ENCODE data around the gene MYPOP.

MYPOP gene

DNA sequence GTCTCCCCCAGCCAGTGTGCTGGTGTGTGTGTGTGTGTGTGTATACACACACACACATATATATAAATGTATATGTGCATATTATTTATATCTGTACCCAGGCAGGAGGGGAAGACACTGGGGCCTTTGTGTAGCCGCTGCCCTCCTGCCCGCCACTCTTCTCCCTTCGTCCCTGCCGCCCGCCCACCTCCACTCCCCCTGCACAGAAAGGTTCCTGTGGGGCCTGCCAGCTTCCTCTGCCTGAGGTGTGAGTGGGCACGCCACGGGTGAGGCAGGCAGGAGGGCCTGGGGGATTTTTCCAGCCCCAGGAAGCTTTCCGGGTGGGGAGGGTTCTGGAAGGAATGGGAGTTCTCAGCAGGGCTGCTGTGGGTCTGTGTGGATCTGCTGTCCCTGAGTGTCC is 23.4 kb downstream of the MYPOP start:
- TF ChIP-seq, protein P1, sequence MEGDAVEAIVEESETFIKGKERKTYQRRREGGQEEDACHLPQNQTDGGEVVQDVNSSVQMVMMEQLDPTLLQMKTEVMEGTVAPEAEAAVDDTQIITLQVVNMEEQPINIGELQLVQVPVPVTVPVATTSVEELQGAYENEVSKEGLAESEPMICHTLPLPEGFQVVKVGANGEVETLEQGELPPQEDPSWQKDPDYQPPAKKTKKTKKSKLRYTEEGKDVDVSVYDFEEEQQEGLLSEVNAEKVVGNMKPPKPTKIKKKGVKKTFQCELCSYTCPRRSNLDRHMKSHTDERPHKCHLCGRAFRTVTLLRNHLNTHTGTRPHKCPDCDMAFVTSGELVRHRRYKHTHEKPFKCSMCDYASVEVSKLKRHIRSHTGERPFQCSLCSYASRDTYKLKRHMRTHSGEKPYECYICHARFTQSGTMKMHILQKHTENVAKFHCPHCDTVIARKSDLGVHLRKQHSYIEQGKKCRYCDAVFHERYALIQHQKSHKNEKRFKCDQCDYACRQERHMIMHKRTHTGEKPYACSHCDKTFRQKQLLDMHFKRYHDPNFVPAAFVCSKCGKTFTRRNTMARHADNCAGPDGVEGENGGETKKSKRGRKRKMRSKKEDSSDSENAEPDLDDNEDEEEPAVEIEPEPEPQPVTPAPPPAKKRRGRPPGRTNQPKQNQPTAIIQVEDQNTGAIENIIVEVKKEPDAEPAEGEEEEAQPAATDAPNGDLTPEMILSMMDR (IDR thresholded peaks at IDR 0.05; ENCODE audit: insufficient read depth, low read depth, low read length, missing control alignments): no peak
- H3K4me3 ChIP-seq (ENCODE audit: low read length): no peak overlapping the region
- DNase-seq (ENCODE audit: low read depth): no peak

DNA sequence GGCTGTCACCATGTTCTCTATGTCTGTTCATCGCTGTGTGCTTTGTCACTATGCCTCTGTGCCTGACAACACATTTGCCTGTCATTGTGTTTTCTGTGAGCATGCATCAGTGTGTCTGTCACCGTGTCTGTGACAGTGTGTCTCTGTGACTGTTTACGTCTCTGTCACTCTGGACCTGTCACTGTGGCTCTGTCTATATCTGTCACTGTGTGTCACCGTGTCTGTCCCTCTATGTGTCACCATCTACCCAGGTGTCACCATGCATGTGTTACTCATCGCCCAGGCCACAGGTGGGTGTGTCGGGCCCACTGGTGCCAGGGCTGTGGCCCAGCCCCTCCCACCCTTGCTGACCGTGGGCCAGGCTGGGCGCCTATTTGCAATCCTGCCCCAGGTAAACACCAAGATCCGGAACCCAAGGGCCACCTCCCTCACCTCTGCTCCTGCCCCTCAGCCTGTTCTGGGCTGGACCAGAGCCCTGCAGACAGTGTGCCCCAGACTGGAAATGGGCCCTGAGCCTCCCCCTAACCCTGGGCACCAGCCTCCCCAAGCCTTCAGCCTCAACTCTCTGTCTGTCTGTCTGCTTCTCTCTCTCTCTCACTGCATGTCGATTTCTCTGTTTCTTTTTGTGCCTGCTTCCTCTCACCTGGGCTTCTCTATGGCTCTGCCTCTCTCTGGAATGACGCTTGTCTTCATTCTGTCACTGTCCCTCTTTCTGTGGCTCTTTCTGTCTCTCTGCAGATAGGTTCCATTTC is 24.2 kb downstream of the MYPOP start:
- no peak overlapping the region for H3K4me3 ChIP-seq (ENCODE audit: low read length)
- no peak for DNase-seq (ENCODE audit: low read depth)
- TF ChIP-seq, protein P1 (IDR thresholded peaks at IDR 0.05; ENCODE audit: insufficient read depth, low read depth, low read length, missing control alignments): no peak

DNA sequence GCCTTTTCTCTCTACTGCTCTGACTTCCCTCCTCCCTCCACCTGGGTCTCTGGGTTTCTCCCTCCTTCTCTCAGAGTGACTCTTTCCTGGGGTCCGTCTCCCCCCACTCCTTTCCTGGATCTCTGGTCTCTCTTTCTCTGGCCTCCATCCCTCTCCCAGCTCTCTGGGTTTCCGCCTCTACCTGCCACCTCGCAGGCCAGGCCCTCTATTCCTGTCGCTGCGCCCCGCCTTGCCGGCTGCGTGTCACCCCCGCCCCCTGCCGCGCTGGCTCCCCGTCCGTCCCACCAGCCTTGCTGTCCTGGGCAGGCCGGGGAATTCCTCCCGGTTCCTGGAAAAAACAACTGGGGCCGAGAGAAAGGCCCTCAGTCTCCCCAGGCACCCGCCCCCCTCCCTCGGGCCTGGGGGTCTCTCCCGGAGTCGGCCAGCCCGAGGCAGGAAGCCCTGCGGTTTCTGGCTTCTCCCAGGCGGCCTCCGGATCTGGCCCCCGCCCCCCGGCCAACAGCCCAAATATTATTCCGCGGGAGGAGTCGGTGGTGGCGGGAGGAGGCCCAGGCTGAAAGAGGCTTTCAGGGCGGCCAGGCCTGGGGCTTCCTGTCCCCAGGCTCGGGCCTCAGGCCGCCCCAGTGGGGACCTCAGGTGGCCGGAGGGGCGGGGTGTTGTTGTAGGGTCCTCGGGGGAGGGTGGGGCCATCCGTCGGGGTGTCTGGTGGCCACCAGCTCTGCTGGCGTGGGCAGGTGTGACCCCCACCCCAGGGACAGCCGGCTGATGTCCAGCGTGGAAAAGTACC is 25.8 kb downstream of the MYPOP start:
- H3K4me3 ChIP-seq (ENCODE audit: low read length): no peak overlapping the region
- TF ChIP-seq, protein P1 (IDR thresholded peaks at IDR 0.05; ENCODE audit: insufficient read depth, low read depth, low read length, missing control alignments): no peak
- no peak for DNase-seq (ENCODE audit: low read depth)

GRCh38 chr19:45876161-45876410 is 26.3 kb downstream of the MYPOP start:
- no peak for DNase-seq (ENCODE audit: low read depth)
- TF ChIP-seq, protein P1 (IDR thresholded peaks at IDR 0.05; ENCODE audit: insufficient read depth, low read depth, low read length, missing control alignments): no peak
- H3K4me3 ChIP-seq (ENCODE audit: low read length): no peak overlapping the region

DNA sequence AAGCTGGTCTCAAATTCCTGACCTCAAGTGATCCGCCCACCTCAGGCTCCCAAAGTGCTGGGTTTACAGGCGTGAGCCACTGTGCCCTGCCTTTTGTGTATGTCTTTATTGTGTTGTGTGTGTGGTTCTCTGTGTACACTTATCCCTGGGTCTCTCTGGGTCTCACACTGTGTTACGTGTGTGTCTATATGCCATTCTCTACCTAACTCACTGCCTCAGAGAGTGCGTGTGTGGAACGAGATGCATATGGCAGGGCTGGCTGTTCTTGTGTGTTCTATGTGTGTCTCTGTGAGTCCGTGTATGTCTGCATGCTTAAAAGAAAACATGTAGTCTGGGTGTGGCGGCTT is 27.8 kb downstream of the MYPOP start:
- DNase-seq (ENCODE audit: low read depth): no peak
- TF ChIP-seq, protein P1 (IDR thresholded peaks at IDR 0.05; ENCODE audit: insufficient read depth, low read depth, low read length, missing control alignments): no peak

DNA sequence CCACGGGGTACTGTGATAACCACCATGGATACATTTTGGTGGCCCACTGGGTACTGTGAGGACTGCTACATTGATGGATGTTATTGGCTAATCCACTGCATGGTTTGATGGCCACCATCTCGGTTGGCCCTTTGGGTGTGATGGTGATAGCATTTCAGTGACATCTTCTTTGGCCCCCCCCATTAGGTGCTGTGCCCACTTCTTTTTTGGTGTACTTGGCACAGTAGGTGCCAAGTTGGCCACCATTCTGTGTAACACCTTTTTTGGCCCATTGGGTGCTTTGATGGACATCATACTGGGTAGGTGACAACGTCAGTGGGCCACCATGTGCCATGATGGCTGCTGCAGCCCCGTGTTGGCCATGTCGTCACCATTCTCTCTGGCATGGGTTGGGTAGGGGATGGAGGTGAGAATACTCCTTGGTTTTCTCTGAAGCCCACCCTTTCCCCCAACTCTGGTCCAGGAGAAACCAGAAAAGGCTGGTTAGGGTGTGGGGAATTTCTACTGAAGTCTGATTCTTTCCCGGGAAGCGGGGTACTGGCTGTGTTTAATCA is 29.1 kb downstream of the MYPOP start:
- DNase-seq (ENCODE audit: low read depth): no peak
- TF ChIP-seq, protein P1 (IDR thresholded peaks at IDR 0.05; ENCODE audit: insufficient read depth, low read depth, low read length, missing control alignments): no peak
- no peak overlapping the region for H3K4me3 ChIP-seq (ENCODE audit: low read length)

More for the DNA sequence above, 27.8 kb downstream of the MYPOP start:
- no peak overlapping the region for H3K4me3 ChIP-seq (ENCODE audit: low read length)
